ENCODE data around the gene UBAP1. TPM values are rescaled to one million over a fixed set of nuclear protein-coding genes. Genes with fewer than 3 reads are reported as not detected.

Gene UBAP1
- total and polyA plus RNA-seq, 2 experiments from 2014 or later = 17.4 to 20.7 TPM

GRCh38 chr9:34292552-34292951 is 113.7 kb downstream of the UBAP1 start:
- Histone ChIP-seq H4K20me1 (replicated peaks; ENCODE audit: insufficient read depth) (no peaks in the 10 kb centered on the region), H3K27ac (ENCODE audit: low read depth) (no peak overlapping the region), H3K4me3 (no peak overlapping the region), H3K27me3 (ENCODE audit: insufficient read depth) (no peaks in the 10 kb centered on the region), H3K36me3 (ENCODE audit: insufficient read depth) (no peaks in the 10 kb centered on the region), H3K9me2 (ENCODE audit: insufficient read depth) (no peaks in the 10 kb centered on the region), H2AFZ (no peak overlapping the region), H3K4me2 (no peak overlapping the region), H3F3A (replicated peaks; ENCODE audit: low read depth) (no peaks in the 10 kb centered on the region), H3K4me1 (ENCODE audit: insufficient read depth) (no peaks in the 10 kb centered on the region), H3K79me2 (replicated peaks; ENCODE audit: insufficient read depth) (no peaks in the 10 kb centered on the region)
- DNase-seq (ENCODE audit: low spot score) = no peak
- no peak overlapping the region for H3K4me3 Mint-ChIP-seq
- H3K36me3 Mint-ChIP-seq (ENCODE audit: low read depth) = 0 out of 3 replicates have a peak, but pooled peaks cover 4% of the 10 kb centered on the region
- no peaks in the 10 kb centered on the region for H3K4me1 Mint-ChIP-seq
- ATAC-seq = no peak
- no peaks in the 10 kb centered on the region for H3K27me3 Mint-ChIP-seq (ENCODE audit: insufficient read depth, low read depth, poor library complexity)
- no peak overlapping the region for H3K27ac Mint-ChIP-seq
- no peak for TF ChIP-seq CREB1 (CRISPR knock-in tag; IDR thresholded peaks at IDR 0.05; ENCODE audit: low read depth)
- TF ChIP-seq REST (IDR thresholded peaks at IDR 0.05; ENCODE audit: unreplicated experiment) = no peak
- no peak for TF ChIP-seq ZNF331 (CRISPR knock-in tag; IDR thresholded peaks at IDR 0.05; ENCODE audit: low read depth)
- TF ChIP-seq CTCF (conservative IDR thresholded peaks at IDR 0.05; ENCODE audit: low read depth in 2 of 2) = no peak
- TF ChIP-seq EZH2phosphoT487 (IDR thresholded peaks at IDR 0.05; ENCODE audit: unreplicated experiment) = no peak
- TF ChIP-seq ZNF114 (CRISPR knock-in tag; IDR thresholded peaks at IDR 0.05) = no peak
- no peak for TF ChIP-seq NANOG (IDR thresholded peaks at IDR 0.05; ENCODE audit: borderline replicate concordance)
- no peak for TF ChIP-seq JUNB (IDR thresholded peaks at IDR 0.05; ENCODE audit: unreplicated experiment)
- TF ChIP-seq ZNF462 (CRISPR knock-in tag; IDR thresholded peaks at IDR 0.05) = no peak
- no peak for TF ChIP-seq ETS1 (IDR thresholded peaks at IDR 0.05)
- no peak for TF ChIP-seq STAT1 (IDR thresholded peaks at IDR 0.05; ENCODE audit: unreplicated experiment)
- TF ChIP-seq EZH2 (IDR thresholded peaks at IDR 0.05; ENCODE audit: low read depth, unreplicated experiment) = no peak
- no peak for TF ChIP-seq POLR2AphosphoS5 (IDR thresholded peaks at IDR 0.05; ENCODE audit: low read depth)
- no peaks in the 10 kb centered on the region for H3K9me3 Mint-ChIP-seq
